Activated naive CD4-positive, alpha-beta T cell (primary cell): Measurements from ENCODE around the gene TFF3.

ENCODE experiments used
- DNase-seq, 4 experiments: peaks; one replicate each; lab custom pipeline; 2025; lab: John Stamatoyannopoulos, UW

The TFF3 gene, protein sequence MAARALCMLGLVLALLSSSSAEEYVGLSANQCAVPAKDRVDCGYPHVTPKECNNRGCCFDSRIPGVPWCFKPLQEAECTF

GRCh38 chr21:42315296-42315891, at the start of gene TFF3:
Gene TFF3 (minus strand): TSS chr21:42315409. CDS start chr21:42315374, 35 bp downstream.
- no peak for DNase-seq

DNA sequence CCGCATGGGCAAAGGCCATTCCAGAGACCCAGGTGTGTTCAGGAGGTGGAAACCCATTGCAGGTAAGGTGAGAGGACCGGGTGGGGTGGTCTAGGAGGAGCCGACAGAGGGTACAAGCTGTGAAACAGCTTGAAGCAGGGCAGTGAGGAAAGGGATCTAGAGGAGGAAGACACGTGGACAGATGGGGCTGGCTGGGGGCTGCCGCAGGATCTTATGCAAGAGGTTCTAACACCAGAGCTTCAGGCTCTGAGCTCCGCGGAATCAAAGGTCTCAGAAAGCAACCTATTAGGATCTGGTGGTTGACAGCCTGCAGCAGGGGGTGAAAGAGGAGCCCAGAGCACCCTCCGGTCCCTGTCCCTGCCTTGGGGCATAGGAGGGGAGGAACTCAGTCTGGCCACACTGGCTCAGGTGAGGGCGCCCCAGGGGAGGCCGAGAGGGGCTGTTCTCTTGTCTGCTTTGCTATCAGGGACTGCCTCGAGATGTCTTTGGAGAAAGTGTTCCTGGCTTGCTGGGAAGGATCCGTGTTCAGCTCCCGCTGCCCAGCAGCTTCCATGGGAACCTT, 49.2 kb upstream of the TFF3 start:
- no peak for DNase-seq

GRCh38 chr21:42363312-42363711, 48.1 kb upstream of the TFF3 start:
- no peak for DNase-seq

- DNase-seq = no peak
These were observed 47.5 kb upstream of the TFF3 start for GRCh38 chr21:42362700-42363099.

DNA sequence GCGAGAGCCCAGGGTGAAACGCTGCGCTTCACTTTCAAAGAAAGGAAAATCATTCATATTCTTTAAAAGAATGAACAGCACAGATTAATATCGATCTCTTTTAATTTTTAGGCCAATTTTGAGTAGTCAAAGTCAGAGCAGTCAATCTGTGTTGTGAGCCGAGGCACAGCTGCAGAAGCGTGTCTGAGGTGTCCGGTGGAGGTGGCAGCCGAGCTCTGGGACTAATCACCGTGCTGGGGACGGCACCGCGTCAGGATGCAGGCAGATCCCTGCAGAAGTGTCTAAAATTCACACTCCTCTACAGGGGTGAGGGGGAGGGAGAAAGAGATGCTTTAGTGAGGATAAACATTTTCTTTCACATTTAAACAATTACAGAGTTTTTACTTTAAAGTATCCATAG, 47.0 kb upstream of the TFF3 start:
- DNase-seq = no peak

GRCh38 chr21:42361286-42361685, 46.1 kb upstream of the TFF3 start:
- no peak for DNase-seq

DNA sequence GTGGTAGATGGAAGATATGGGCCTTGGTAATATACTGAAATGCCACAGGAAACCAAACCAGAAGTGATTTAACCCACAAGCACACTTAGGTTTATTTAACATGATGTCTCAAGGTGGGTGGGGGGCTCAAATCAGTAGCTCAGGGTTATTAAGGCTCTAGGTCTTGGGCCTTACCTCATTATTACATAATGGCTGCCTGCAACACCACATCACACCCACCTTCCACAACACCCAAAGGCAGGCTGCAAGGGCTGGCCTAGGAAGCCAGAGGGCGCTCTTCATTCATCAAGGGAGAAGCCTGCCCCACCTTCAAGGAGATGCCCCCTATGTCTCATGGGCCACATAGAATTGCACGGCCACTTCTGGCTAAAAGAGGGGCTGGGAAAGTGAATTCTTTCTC, 45.1 kb upstream of the TFF3 start:
- no peak for DNase-seq

- no peak for DNase-seq
These were observed 43.7 kb upstream of the TFF3 start for GRCh38 chr21:42358937-42359336.

- no peak for DNase-seq
These were observed 43.1 kb upstream of the TFF3 start for GRCh38 chr21:42358261-42358660.

DNA sequence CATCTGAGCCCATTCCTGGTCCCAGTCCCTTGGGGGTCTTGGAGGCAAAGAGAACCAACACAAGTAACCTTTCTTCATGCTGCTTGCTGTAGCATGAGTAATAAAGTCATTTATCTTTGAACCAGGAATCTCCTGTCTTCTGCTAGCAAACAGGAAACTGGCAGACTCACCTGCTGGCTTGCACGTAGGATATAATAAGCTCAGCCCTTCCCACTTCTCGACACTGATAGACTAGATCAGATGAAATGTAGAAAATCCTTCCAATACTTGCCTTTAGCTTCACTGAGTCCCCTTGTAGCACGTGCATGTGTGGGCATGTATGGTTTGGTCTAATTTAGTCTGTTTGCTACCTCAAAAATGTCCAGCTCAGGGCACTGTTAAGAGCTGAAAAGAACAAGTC, 42.1 kb upstream of the TFF3 start:
- no peak for DNase-seq

GRCh38 chr21:42356650-42357049, 41.4 kb upstream of the TFF3 start:
- no peak for DNase-seq

DNA sequence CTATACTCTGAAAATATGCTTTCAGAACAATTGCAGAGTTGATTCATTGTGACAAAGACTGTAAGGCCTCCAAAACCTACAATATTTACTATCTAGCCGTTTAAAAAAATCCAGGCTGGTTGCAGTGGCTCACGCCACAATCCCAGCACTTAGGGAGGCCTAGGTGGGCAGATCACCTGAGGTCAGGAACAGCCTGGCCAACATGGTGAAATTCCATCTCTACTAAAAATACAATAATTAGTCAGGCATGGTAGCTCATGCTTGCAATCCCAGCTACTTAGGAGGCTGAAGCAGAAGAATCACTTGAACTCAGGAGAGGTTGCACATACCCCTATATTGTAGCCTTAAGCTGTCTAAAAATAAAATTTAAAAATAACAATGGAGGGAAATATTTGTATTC, 40.8 kb upstream of the TFF3 start:
- no peak for DNase-seq

GRCh38 chr21:42353623-42354022, 38.4 kb upstream of the TFF3 start:
- no peak for DNase-seq

DNA sequence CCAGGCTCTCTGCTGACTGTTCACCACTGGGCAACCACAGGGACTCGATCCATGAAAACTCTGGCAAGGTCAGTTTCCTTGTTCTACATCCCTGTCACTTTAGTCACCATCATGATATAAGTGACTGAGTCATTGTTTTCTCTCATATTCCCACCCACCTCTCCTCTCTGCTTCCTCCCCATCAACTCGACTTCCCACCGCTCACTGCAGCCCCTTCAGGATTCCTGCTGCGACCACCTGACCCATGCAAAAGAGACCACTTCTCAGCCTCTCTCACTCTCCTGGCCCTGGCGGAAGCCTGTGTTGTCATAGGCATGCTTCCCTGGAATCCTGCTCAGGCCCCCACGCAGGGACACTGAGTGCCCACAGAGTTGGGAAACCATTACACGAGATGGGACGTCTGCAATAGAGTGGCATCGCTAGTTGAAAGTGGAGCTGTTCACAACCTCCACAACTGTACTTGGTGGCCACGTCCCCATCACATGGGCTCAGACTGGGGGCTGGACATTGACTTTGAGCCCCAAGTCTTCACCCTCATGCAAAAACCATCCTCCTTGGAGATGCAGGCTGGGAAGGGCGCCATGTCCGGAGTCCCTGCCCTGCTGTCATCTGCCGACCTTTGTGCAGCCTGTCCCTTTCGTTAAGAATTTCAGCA, 37.4 kb upstream of the TFF3 start:
- DNase-seq = no peak

- no peak for DNase-seq
These were observed 36.6 kb upstream of the TFF3 start for GRCh38 chr21:42351626-42352440.

DNA sequence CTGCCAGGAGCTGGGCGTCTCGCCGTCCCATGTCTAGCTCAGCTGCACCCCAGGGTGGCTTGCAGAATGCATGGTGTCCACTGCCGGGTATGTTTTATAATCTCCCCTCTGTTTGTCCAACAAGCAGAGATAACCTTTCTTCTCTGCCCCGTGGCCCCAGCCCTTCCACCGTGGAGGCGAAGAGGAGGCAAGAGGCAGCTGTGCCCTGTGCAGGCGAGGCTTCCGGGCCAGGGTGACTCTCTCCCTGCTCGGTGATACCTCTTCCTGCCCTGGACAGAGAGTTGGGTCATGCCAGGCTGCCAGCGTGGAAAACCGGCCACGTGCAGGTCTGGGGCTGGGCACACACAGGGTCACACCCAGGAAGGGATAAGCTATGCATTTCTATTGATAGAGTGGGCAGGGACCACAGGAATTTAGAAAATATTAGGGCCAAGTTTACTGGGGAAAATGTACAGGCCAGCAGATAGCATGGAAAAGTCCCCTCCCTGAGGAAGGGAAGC, 35.8 kb upstream of the TFF3 start, which contains the start of gene TFF2:
TFF2 (minus strand) TSS at position 68 of the 500 bp plus-strand sequence; CDS start at position 31, 37 bp downstream.
- DNase-seq = no peak

DNA sequence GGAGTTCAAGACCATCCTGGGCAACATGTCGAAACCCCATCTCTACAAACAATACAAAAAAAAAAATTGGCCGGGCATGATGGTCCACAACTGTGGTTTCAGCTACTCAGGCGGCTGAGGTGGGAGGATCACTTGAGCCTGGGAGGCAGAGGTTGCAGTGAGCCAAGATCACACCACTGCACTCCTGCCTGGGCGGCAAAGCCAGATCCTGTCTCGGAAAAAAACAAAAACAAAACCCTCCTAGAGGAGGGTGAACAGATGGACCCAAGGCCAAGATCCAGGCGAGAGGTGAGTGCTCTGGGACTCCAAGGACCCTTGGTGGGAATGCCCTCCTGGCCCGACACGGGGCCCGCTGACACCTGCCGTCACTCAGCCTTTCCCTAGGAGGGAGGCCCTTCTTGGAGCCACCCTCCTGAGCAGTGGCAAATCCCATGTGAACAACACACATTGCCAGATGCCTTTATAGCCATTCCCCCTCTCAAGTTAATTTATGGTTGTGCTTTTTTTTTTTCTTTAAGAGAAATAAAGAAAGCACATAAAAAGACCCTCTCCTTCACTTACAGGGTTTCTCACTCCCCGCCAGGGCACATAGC, 35.2 kb upstream of the TFF3 start:
- DNase-seq = no peak

- DNase-seq = no peak
These were observed 34.5 kb upstream of the TFF3 start for GRCh38 chr21:42349420-42350317.

DNA sequence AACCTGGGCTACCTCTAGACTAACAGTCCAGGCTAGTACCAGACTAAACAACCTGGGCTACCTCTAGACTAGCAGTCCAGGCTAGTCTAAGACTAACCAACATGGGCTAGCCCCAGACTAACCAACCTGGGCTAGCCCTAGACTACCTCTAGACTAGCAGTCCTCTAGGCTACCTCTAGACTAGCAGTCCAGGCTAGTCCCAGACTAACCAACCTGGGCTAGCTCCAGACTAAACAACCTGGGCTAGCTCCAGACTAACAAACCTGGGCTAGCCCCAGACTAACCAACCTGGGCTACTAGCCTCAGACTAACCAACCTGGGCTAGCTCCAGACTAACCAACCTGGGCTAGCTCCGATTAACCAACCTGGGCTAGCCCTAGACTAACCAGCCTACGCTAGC, 33.6 kb upstream of the TFF3 start:
- DNase-seq = no peak

DNA sequence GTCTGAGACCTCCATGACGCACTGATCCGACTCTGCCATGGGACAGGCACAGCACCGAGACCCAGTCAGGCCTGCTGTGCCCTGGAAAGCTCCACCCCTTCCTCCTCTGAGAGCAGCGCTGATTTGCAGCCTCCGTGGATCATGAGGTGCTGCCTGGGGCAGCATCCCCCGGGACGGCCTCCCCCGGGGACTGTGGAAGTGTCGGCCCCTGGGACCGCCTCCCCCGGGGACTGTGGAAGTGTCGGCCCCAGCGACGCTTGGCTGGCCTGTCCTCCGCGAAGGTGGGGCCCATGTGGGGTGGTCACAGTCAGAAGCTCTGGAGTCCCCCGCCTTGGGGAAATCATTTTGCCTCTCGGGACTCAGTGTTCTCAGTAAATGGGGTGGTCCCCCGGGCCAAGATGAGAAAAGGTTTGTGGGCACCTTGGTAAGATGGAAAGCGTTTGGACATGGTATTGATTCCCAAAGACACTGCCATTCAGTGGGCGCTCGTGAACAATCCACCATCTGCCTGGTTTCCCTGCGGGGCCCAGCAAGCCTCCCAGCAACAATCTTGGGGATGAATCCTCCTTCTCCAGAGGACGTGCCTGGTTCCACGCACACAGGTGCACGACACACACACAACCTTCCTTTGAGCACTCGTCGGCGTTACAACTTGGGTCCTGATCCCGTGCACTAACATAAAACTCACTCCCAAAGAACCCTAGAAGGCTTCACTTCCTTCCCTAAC, 32.6 kb upstream of the TFF3 start:
- DNase-seq = no peak
